HG03439 (cell line): Measurements from ENCODE around the gene CKS1B.
A peak's percentile ranks its signal among the peaks of the same experiment; 100 is the strongest.
"Not testable (repeated sequence)": the region's sequence is repeated elsewhere in the genome, so short reads cannot be mapped to it uniquely, and the experiment has no call there.

Source experiments
- ATAC-seq: cut with Tn5 transposase; IDR thresholded peaks from one replicate; pipeline ENCODE4 v1.9.1; 2021; ENCODE audit warnings: mild to moderate bottlenecking, moderate library complexity; ENCODE audit not compliant: unreplicated experiment

Gene CKS1B

GRCh38 chr1:154982897-154983648, 8.6 kb downstream of the CKS1B start, which contains the start of gene FLAD1:
FLAD1 (plus strand) TSS chr1:154983344; CDS start chr1:154983695, 351 bp downstream.
- peak; percentile 96 for ATAC-seq

- peak; percentile 5 for ATAC-seq
These were observed 9.4 kb downstream of the CKS1B start for GRCh38 chr1:154983776-154984466.

DNA sequence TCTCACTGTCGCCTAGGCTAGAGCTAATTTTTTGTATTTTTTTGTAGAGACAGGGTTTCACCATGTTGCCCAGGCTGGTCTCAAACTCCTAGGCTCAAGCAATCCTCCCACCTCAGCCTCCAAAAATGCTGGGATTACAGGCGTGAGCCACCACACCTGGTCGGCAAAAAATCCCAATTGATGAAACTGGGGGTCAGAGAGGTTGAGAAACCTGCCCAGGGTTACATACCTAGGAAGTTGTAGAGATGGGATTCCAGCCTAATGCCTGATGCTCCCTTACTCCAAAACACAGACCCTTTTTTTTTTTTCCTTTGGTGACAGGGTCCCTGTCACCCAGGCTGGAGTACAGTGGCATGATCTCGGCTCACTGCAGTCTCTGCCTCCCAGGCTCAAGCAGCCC, 12.3 kb downstream of the CKS1B start:
- not testable (repeated sequence) for ATAC-seq

- no peak for ATAC-seq
These were observed 12.8 kb downstream of the CKS1B start for GRCh38 chr1:154987326-154987725.

DNA sequence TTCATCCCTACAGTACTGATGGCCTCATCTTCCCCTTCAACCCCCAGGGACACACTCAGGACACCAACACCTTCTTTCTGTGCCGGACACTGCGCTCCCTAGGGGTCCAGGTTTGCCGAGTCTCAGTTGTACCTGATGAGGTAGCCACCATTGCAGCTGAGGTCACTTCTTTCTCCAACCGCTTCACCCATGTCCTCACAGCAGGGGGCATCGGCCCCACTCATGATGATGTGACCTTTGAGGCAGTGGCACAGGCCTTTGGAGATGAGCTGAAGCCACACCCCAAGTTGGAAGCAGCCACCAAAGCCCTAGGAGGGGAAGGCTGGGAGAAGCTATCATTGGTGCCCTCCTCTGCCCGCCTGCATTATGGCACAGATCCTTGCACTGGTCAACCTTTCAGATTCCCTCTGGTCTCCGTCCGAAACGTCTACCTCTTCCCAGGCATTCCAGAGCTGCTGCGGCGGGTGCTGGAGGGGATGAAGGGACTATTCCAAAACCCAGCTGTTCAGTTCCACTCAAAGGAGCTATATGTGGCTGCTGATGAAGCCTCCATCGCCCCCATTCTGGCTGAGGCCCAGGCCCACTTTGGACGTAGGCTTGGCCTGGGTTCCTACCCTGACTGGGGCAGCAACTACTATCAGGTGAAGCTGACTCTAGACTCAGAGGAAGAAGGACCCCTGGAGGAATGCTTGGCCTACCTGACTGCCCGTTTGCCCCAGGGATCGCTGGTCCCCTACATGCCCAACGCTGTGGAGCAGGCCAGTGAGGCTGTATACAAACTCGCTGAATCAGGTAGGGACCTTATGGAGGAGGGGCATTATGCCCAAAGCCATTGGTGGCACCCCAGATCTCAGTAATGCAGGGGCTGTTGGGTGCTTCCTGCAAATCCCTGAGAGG, 13.8 kb downstream of the CKS1B start:
- no peak for ATAC-seq

- ATAC-seq, result no peak
These were observed 14.8 kb downstream of the CKS1B start for GRCh38 chr1:154989195-154989860.

DNA sequence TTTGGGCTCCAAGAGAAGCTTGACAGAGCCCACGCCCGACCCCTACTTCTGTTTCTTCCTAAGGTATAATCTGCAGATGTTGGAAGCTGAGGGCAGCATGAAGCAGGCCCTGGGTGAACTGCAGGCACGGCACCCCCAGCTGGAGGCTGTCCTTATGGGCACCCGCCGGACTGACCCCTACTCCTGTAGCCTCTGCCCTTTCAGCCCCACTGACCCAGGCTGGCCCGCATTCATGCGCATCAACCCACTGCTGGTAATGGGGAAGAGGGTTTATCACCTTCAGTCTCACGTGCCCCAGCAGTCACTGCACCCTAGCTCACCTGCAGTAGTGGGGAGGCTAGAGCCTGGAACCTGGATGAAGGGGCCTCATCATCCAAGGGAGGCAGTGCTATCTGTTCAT, 15.8 kb downstream of the CKS1B start:
- no peak for ATAC-seq

DNA sequence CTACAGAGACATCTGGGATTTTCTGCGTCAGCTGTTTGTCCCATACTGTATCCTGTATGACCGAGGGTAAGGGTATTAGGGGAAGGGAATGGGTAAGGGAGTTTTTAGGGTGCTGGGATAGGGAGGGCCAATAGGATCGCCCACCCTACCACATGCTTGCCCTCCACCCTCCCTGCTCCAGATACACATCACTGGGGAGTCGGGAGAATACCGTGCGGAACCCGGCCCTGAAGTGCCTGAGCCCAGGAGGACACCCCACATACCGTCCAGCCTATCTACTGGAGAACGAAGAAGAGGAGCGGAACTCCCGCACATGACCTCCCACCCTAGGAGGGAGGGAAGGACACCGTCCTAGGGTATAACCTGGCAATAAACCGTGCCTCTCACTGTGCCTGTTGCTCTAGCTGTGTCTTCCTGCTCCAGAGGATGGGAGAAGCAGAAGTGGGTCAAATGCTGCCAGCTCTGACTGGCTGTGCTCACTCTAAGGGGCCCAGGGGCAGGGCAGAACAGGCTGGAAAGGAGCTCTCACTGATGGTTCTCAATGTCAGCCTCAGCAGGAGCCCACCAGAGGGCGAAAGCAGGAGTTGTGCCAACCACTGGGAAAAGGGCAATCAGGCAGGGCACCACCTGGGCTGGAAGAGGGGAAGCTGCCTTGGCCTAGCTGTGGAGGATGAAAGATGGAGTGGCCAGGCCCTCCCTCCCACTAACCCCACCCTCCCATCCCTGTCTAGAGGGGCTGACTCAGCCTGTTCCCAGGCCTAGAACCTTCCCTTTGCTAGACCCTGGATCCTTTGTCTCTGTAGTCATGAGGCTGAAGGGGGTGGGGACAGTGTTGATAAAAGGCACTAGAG, 18.5 kb downstream of the CKS1B start:
- no peak for ATAC-seq

- no peak for ATAC-seq
These were observed 19.2 kb downstream of the CKS1B start, which contains the start of gene LENEP for GRCh38 chr1:154993572-154994268. LENEP (plus strand) TSS chr1:154993586; CDS start chr1:154993608, 22 bp downstream.

DNA sequence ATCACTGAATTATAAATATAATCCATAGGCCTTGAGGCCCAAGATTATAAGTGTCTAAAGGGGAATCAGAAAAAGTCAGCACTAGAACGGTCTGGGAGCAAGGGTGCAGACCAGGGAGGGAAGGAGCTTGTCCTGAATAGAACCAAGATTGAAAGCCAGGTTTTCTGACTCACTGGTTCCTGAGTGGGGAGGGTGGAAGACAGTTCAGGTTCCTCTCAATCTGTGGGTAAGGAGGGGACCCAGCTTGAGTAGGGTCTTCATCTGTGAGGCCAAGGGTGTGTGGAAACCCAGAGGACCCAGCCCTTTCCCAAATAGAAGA, 19.7 kb downstream of the CKS1B start:
- ATAC-seq, result no peak

DNA sequence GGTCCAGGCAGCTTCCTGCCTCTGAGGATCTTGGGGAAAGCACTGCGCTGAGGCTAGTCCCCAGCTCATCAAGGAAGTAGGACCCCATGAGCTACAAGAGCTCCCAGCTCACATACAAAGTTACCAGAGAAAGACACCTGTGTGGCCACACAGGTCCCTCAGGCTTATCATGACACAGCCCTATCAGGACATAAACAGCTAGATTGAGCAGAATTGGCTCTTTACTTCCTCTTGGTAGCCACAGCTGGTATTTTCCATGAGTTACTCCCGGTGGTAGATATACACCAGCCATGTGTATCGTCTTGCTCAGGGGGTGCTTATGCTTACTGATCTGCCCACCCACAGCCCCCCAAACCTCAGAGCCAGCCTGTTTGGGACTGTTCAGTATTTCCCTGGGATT, 20.1 kb downstream of the CKS1B start:
- no peak for ATAC-seq

GRCh38 chr1:154995301-154995983, 21.0 kb downstream of the CKS1B start:
- not testable (repeated sequence) for ATAC-seq

DNA sequence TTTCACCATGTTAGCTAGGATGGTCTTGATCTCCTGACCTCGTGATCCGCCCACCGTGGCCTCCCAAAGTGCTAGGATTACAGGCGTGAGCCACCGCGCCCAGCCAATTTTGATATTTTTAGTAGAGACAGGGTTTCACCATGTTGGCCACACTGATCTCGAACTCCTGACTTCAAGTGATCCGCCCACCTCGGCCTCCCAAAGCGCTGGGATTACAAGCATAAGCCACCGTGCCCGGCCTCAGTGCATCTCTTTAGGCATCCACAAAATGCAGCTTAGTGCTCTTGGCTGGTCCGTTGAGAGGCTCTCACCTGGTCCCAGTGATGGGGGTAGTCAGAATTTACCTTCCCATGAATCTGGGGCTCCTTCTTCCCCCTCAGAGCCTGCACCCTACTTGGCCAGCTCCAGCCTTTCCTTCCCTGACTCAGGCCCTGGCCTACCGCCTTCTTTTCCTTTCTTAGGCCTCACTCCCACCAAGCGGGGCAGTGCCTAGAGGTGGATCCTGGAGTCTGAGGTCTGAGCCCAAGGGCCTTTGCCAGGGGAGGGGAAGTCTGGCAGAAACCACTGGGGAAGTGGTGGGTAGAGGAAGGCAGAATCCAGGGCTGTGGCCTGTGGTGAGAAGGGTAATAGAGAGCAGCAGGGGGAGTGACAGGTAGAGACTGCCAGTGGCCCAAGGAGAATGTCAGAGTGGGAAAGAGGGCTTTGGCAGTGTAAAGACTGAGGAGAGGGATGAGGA, 22.7 kb downstream of the CKS1B start:
- no peak for ATAC-seq

DNA sequence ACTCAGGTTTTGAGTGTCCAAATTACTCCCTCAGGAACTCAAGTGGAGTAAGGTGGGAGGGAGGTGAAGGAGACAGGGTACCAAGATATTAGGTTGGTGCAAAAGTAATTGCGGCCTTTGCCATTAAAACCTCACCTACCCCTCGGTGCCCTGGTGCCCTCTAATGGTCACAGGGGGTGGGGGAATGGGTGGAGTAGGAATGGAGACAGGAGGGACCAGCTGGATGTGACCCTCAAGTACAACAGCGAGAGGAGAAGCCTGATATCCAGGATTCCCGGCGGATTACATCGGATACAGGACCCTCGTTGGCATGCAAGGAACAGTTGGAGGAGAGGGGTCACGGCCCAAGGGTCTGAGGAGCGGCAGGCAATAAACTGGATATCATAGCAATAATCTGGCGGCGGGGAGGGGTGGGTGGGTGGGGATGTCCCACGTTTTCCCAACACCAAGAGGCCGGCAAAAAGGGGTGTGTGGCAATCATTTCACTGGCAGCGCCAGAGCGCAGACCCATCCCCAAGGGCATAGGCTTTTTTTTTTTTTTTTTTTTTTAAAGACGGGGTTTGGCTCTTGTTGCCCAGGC, 23.8 kb downstream of the CKS1B start:
- ATAC-seq, result no peak

- no peak for ATAC-seq
These were observed 24.5 kb downstream of the CKS1B start for GRCh38 chr1:154998818-154999570.

- no peak for ATAC-seq
These were observed 25.3 kb downstream of the CKS1B start for GRCh38 chr1:154999571-155000410.
